Stimulated activated effector memory CD8-positive, alpha-beta T cell treated with anti-CD3 and anti-CD28 coated beads, Interleukin-12 subunit alpha, Interleukin-12 subunit beta, amount 100 ng/mL, for 72 hours (primary cell): ENCODE data around the gene GLIPR2.
"Not testable (repeated sequence)": the region's sequence is repeated elsewhere in the genome, so short reads cannot be mapped to it uniquely, and the experiment has no call there.

ENCODE experiments used
- ATAC-seq: fragments of 150-1000 bp; cut with Tn5 transposase; 2 replicates; pipeline ENCODE4 v1.10.0; 2021
- DNase-seq, 2 donors: peaks; one replicate each; pipeline ENCODE4 v3.0.0; 2021 to 2022; ENCODE audit warnings: low spot score in 2 of 2
- H3K27ac Mint-ChIP-seq: one replicate; pipeline ENCODE4 v1.8.0; 2022; ENCODE audit warnings: mild to moderate bottlenecking, mixed read lengths
- H3K36me3 Mint-ChIP-seq: one replicate; pipeline ENCODE4 v1.8.0; 2022; ENCODE audit warnings: mild to moderate bottlenecking, mixed read lengths
- H3K4me1 Mint-ChIP-seq: one replicate; pipeline ENCODE4 v1.8.0; 2022; ENCODE audit warnings: mixed read lengths
- H3K4me3 Mint-ChIP-seq: one replicate; pipeline ENCODE4 v1.8.0; 2022; ENCODE audit warnings: mild to moderate bottlenecking, mixed read lengths
- H3K9me3 Mint-ChIP-seq: one replicate; pipeline ENCODE4 v1.8.0; 2022; ENCODE audit warnings: mixed read lengths

The GLIPR2 gene

DNA sequence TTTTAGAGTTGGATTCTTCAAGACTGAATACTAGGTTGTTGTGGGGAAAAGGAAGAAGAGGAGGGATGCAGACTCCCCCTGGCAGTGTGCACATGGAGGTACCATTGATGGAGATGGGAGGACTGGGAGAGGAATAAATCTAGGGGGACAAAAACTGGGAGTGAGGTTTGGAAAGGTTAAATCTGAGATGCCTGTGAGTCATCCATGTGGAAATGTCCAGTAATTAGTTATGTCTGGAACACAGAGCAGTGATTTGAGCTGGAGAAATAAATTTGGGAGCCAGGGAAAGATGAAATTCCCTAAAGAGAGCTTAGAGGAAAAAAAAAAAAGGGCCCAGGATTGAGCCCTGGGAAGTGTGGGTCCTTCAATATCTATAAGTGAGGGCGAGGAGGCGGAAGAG, 24.7 kb downstream of the GLIPR2 start:
- no peaks in the 10 kb centered on the region for H3K9me3 Mint-ChIP-seq
- peaks cover 25% of the 10 kb centered on the region for H3K36me3 Mint-ChIP-seq
- peaks cover 17% of the 10 kb centered on the region for H3K4me1 Mint-ChIP-seq
- H3K27ac Mint-ChIP-seq: peak overlapping the region; percentile 7
- ATAC-seq (no peak), DNase-seq (no peak)
- H3K4me3 Mint-ChIP-seq: no peak overlapping the region

DNA sequence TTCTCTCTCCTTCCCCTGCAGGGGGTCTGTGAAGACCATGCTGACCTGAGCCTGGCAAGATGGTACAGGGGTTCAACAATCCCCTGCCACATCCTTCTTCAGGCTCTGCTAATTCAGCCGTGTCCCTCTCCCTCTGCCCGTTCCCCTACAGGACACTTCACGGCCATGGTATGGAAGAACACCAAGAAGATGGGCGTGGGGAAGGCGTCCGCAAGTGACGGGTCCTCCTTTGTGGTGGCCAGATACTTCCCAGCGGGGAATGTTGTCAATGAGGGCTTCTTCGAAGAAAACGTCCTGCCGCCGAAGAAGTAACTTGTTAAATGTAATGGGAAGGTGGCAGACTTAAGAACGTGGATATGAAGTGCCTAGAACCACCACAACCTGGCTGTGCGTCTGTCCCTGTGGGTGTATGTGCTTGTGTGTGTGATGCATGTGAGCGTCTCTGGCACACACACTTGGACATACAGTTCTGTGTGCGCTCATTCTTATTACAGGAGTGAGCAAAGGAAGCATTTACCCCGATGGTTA, 25.7 kb downstream of the GLIPR2 start:
- Mint-ChIP-seq H3K4me1 (peaks cover 17% of the 10 kb centered on the region), H3K27ac (no peak overlapping the region)

DNA sequence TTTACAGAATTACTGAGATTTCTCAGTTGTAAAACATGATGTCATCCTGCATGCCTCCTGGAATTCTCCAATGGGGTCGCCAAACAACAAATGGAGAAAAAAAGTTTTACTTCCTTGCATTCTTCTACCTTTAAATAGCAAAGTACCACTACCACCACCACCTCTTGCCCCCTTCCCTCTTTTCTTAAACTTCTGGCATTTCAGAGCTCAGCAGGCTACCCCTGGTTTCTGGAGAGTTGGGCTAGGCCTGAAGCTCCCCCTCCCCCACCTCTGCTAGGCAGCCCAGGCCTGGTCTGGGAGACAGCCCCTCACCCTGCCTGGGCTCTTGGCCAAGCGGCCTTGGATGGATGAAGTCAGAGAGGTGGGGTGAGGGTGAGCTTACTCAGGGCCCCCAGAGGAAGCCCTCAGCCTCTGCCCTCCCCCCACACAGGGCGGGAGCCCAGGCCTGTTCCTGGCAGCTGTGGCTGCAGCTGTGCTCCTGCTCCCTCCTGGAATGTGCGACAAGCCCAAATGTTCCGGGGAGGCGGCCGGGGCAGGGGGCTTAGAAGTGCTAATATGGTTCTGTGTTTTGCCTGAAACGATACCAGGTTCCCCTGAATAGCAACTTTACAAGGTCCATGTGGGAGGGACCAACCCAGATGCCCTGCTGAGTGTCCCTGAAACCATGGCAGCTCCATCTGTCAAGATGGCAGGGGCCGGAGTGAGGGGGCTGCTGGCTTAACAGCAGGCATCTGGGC, 26.7 kb downstream of the GLIPR2 start:
- Mint-ChIP-seq H3K4me1 (peaks cover 17% of the 10 kb centered on the region), H3K9me3 (no peaks in the 10 kb centered on the region), H3K36me3 (peaks cover 20% of the 10 kb centered on the region), H3K4me3 (no peak overlapping the region), H3K27ac (peak overlapping the region; percentile 11)
- no peak for DNase-seq
- no peak for ATAC-seq

More for the DNA sequence above, 25.7 kb downstream of the GLIPR2 start:
- no peak overlapping the region for H3K4me3 Mint-ChIP-seq
- H3K9me3 Mint-ChIP-seq: no peaks in the 10 kb centered on the region
- H3K36me3 Mint-ChIP-seq: peaks cover 20% of the 10 kb centered on the region
- ATAC-seq (no peak), DNase-seq (no peak)

DNA sequence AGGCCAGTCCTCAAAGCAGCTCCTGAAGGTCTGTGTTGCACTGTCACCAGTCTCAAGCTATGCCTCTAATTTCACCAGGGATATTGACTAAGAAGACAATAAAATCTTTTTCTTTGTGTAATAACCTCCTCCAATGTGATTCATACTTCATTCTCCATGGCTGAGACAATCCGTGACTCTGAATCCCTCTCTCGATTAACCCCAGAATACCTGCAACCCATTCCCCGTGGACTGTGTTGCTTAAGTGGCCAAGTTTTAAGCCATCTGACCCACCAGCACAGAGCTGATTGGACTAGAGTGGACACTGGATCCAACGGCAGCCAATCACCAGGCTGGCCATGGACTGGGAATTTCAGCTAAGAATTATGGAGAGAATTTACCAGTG, 27.2 kb downstream of the GLIPR2 start:
- DNase-seq: no peak
- ATAC-seq: no peak
- no peak overlapping the region for H3K4me3 Mint-ChIP-seq

DNA sequence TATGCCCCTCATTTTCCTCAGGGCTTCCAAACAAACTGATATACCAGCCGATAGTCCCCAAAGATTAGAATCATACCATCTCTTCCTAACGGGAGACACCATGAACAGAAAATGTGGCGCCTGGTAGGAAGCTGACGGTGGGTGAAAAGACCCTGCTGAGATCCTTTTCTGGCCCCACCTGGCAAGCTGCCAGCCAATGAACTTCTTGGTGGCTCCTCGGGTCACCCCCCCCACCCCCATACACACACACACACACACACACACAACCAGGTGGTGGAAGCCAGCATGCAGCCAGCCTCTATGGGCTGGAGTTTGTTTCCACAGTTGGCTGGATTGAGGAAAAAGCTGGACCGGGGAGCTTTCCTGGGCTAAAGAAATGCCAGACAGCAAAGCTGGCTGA, 27.8 kb downstream of the GLIPR2 start:
- DNase-seq (no peak), ATAC-seq (no peak)
- Mint-ChIP-seq H3K4me3 (no peak overlapping the region), H3K27ac (peak overlapping the region; percentile 11), H3K9me3 (no peaks in the 10 kb centered on the region), H3K36me3 (peaks cover 20% of the 10 kb centered on the region), H3K4me1 (peaks cover 13% of the 10 kb centered on the region)

More for the DNA sequence above, 27.2 kb downstream of the GLIPR2 start:
- H3K4me1 Mint-ChIP-seq: peaks cover 13% of the 10 kb centered on the region
- peaks cover 20% of the 10 kb centered on the region for H3K36me3 Mint-ChIP-seq
- no peaks in the 10 kb centered on the region for H3K9me3 Mint-ChIP-seq
- peak overlapping the region; percentile 11 for H3K27ac Mint-ChIP-seq

DNA sequence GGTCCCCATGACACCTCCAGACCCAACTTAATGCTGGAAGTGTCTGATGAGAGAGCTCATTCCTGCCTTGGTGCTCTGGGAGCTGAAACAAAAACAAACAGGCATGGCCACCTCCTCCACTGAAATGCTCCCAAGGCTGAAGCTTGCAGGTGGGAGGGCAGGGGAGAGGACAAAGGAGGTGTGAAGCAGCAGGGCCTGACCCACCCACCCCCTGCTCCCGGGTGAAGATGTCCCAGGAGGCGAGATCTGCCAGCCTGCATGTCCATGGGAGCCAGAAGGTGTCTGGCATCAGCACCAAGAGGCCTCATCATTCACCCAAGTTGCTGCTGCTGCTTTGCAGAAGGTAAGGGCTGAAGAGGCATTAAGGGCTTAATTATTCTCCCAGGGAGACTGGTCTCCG, 28.5 kb downstream of the GLIPR2 start:
- no peaks in the 10 kb centered on the region for H3K9me3 Mint-ChIP-seq
- ATAC-seq (no peak), DNase-seq (no peak)
- peaks cover 20% of the 10 kb centered on the region for H3K36me3 Mint-ChIP-seq
- H3K27ac Mint-ChIP-seq: no peak overlapping the region
- H3K4me1 Mint-ChIP-seq: peaks cover 13% of the 10 kb centered on the region
- peak overlapping the region; percentile 70 for H3K4me3 Mint-ChIP-seq

DNA sequence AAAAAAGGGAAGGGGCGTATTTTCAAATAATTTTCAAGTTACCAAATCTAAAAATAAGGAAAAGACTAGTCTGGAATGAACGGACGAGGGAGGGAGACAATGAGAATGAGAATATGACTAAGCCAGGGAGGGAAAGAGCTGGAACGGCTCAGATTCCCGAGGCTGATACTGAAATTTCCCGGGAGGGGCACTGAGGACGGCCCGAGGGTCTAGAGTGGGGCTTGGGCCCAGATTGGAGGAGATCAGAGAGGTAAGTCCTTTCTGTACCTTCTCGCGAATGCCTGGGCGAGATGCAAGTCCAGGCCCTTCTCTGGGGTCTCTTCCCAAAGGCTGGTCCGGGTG, 29.3 kb downstream of the GLIPR2 start:
- ATAC-seq (no peak), DNase-seq (no peak)
- Mint-ChIP-seq H3K27ac (no peak overlapping the region), H3K4me3 (peak overlapping the region; percentile 70), H3K4me1 (peaks cover 13% of the 10 kb centered on the region), H3K9me3 (no peaks in the 10 kb centered on the region), H3K36me3 (peaks cover 13% of the 10 kb centered on the region)

DNA sequence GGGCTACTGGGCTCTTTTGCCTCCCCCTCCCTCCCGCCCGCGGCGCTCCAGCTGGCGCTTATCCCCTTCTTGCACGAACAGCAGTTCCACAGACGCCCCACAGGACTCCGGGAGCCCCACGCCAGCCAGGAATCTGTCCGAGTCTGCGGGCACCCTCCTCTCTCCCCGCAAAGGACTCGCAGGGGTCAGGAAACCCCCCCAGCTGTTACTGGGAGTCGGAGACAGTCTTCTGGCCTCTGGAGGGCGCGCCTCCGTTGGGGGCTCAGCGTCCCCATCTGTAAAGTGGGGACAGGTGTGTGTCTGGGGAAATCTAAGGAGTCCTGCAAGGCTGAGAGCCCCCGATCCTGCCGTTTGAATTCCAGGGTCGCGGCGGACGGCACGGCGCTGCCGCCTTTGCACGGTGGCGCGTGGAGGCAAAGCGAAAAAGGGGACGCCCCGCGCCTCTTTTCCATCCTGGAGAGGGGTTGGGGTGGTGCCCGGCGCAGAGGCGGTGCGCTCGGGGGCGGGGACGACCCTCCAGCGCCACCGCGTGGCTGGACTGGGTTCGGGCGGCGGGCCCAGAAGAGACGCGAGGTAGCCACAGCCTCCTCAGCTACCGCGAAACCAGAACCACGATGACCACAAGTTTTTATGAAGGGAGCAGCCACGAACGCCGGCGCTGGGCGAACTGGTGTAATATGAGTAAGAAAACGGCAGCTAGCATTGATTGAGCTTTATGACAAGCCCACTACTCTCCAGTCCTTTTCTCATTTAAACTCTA, 29.8 kb downstream of the GLIPR2 start:
- peaks cover 8% of the 10 kb centered on the region for H3K4me1 Mint-ChIP-seq
- peak; percentile 95 for ATAC-seq
- H3K9me3 Mint-ChIP-seq: no peaks in the 10 kb centered on the region
- DNase-seq: peak; percentile 92 to 94
- H3K4me3 Mint-ChIP-seq: peak overlapping the region; percentile 70
- H3K27ac Mint-ChIP-seq: no peak overlapping the region
- H3K36me3 Mint-ChIP-seq: peaks cover 13% of the 10 kb centered on the region

DNA sequence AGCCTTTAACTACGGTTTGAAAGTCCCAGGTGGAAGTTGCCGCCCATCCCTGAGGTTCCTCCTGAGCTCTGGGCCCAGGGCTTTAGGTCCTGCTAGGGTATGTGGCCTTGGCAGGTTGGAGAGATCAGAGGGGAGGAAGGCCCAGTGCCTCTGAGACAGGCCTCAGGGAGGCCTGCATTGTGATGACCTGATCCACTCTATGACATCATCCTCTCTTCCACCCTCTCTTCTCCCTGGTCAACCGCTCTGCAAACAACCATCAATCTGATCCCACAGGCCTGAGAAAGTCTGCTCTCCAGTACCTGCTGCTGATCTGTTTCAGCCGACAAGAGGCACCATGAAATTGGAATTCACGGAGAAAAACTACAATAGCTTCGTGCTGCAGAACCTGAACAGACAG, 32.6 kb downstream of the GLIPR2 start, which contains the start of gene CCIN:
Gene CCIN, plus strand, starts transcription at position 223 of the 400 bp plus-strand sequence. Its CDS starts 115 bp downstream, at position 338.
- no peaks in the 10 kb centered on the region for H3K9me3 Mint-ChIP-seq
- DNase-seq (no peak), ATAC-seq (no peak)
- no peaks in the 10 kb centered on the region for H3K36me3 Mint-ChIP-seq
- H3K4me1 Mint-ChIP-seq: peaks cover 5% of the 10 kb centered on the region
- H3K27ac Mint-ChIP-seq: no peak within 1 kb of the TSS
- no peak within 1 kb of the TSS for H3K4me3 Mint-ChIP-seq

DNA sequence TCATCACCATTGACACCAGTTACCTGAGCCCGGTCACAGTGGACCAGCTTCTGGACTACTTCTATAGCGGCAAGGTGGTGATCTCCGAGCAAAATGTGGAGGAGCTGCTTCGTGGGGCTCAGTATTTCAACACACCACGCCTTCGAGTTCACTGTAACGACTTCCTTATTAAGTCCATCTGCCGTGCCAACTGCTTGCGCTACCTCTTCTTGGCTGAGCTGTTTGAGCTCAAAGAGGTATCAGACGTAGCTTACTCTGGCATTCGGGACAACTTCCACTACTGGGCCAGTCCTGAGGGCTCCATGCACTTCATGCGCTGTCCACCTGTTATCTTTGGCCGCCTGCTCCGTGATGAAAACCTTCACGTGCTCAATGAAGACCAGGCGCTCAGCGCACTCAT, 33.2 kb downstream of the GLIPR2 start:
- no peaks in the 10 kb centered on the region for H3K36me3 Mint-ChIP-seq
- H3K4me1 Mint-ChIP-seq: peaks cover 4% of the 10 kb centered on the region
- H3K4me3 Mint-ChIP-seq: no peak overlapping the region
- no peaks in the 10 kb centered on the region for H3K9me3 Mint-ChIP-seq
- DNase-seq: no peak
- ATAC-seq: no peak
- no peak overlapping the region for H3K27ac Mint-ChIP-seq

DNA sequence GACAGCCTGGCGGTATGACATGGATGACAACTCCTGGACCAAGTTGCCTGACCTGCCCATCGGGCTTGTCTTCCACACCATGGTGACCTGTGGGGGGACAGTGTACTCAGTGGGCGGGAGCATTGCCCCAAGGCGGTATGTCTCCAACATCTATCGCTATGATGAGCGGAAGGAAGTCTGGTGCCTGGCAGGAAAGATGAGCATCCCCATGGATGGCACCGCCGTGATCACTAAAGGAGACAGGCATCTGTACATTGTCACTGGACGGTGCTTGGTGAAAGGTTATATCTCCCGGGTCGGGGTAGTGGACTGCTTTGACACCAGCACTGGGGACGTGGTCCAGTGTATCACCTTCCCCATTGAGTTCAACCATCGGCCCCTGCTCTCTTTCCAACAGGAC, 34.0 kb downstream of the GLIPR2 start:
- ATAC-seq (no peak), DNase-seq (no peak)
- Mint-ChIP-seq H3K36me3 (no peaks in the 10 kb centered on the region), H3K4me1 (no peaks in the 10 kb centered on the region), H3K9me3 (no peaks in the 10 kb centered on the region), H3K27ac (no peak overlapping the region), H3K4me3 (no peak overlapping the region)

DNA sequence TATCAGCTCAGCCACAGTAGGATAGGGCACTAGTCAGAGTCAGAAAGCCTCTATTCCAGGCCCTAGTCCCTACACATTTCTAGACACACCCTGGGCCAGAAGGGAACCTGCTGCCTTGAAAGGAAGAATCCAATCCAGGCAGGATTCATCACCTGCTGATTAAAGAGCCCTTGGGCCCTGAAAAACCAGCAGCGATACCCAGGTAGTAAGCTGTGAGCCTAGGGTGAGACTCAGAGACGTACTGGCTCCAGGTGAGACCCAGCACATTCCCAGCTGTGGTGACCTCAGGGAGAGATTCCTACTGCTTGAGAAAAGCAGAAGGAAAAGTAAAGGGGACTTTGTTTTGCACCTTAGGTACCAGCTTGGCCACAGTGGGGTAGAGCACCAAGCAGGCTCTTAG, 37.3 kb downstream of the GLIPR2 start:
- H3K9me3 Mint-ChIP-seq: no peaks in the 10 kb centered on the region
- ATAC-seq (no peak), DNase-seq (no peak)
- H3K4me1 Mint-ChIP-seq: no peaks in the 10 kb centered on the region
- peak overlapping the region; percentile 12 for H3K27ac Mint-ChIP-seq
- H3K4me3 Mint-ChIP-seq: no peak overlapping the region
- no peaks in the 10 kb centered on the region for H3K36me3 Mint-ChIP-seq

DNA sequence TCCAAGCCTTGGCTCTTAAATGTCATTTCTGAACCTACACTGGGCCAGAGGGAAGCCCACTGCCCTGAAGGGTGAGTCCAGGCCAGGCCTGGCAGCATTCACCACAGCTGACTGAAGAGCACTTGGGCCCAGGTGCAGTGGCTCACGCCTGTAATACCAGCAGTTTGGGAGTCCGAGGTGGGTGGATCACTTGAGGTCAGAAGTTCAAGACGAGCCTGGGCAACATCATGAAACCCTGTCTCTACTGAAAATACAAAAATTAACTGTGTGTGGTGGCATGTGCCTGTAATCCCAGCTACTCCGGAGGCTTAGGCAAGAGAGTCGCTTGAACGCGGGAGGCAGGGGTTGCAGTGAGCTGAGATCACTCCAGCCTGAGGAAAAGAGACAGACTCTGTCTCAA, 37.7 kb downstream of the GLIPR2 start:
- H3K4me3 Mint-ChIP-seq: no peak overlapping the region
- ATAC-seq: no peak
- H3K27ac Mint-ChIP-seq: peak overlapping the region; percentile 12
- H3K36me3 Mint-ChIP-seq: no peaks in the 10 kb centered on the region
- no peaks in the 10 kb centered on the region for H3K9me3 Mint-ChIP-seq
- DNase-seq: no peak
- no peaks in the 10 kb centered on the region for H3K4me1 Mint-ChIP-seq

DNA sequence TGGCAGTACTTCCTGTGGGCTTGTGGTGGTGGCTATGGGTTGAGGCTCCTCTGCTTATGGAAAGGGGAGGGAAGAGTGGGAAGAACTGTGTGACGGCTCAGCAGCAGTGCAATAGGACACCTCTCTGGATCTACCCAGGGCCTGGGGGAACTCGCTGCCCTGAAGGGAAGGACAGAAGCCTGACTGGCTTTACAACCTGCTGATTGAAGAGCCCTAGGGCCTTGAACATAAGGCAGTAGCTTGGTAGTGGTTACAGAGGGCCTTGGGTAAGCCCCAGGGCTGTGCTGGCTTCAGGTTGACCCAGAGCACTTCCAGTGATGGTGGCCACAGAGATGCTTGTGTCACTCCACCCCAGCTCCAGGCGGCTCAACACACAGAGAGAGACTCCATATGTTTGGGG, 38.2 kb downstream of the GLIPR2 start:
- no peaks in the 10 kb centered on the region for H3K36me3 Mint-ChIP-seq
- no peaks in the 10 kb centered on the region for H3K9me3 Mint-ChIP-seq
- H3K4me1 Mint-ChIP-seq: no peaks in the 10 kb centered on the region
- no peak for ATAC-seq
- H3K4me3 Mint-ChIP-seq: no peak overlapping the region
- DNase-seq: no peak
- H3K27ac Mint-ChIP-seq: no peak overlapping the region

DNA sequence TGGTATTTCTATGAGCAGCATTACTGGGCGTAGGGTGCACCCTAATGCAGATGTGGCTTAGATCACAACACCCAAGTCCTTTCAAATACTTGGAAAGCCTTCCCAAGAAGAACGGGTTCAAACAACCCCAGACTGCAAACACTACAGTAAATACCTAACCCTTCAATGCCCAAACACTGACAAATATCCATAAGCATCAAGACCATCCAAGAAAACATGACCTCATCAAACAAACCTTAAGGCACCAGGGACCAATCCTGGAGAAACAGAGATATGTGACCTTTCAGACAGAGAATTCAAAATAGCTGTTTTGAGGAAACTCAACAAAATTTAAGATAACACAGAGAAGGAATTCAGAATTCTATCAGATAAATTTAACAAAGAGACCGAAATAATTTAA, 38.7 kb downstream of the GLIPR2 start:
- H3K4me3 Mint-ChIP-seq, H3K9me3 Mint-ChIP-seq, ATAC-seq, H3K4me1 Mint-ChIP-seq, DNase-seq, H3K27ac Mint-ChIP-seq, H3K36me3 Mint-ChIP-seq: not testable (repeated sequence)

DNA sequence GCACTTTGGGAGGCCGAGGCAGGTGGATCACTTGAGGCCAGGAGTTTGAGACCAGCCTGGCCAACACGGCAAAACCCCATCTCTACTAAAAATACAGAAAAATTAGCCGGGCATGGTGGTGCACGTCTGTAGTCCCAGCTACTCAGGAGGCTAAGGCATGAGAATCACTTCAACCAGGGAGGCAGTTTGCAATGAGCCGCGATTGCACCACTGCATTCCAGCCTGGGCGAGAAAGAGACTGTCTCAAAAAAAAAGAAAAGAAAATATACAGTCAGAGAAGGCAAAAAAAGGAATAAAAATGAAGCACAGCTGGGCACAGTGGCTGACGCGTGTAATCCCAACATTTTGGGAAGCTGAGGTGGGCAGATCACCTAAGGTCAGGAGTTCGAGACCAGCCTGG, 40.0 kb downstream of the GLIPR2 start:
- not testable (repeated sequence) for ATAC-seq, H3K36me3 Mint-ChIP-seq, H3K4me1 Mint-ChIP-seq, H3K27ac Mint-ChIP-seq, DNase-seq, H3K4me3 Mint-ChIP-seq, H3K9me3 Mint-ChIP-seq
